Osteocyte (in vitro differentiated cells): Measurements from ENCODE around the gene SERPINI1. TPM values are rescaled to one million over a fixed set of nuclear protein-coding genes. Genes with fewer than 3 reads are reported as not detected.

Experiments
- DNase-seq: peaks from one replicate; pipeline ENCODE4 v3.0.0; 2021; ENCODE audit warnings: mixed read lengths; ENCODE audit not compliant: unreplicated experiment; ENCODE audit errors: extremely low spot score
- H3K27ac Mint-ChIP-seq: one replicate; pipeline ENCODE4 v1.8.0; 2021; ENCODE audit warnings: mild to moderate bottlenecking, mixed read lengths; ENCODE audit not compliant: unreplicated experiment
- H3K27me3 Mint-ChIP-seq: one replicate; pipeline ENCODE4 v1.8.0; 2021; ENCODE audit warnings: mixed read lengths; ENCODE audit not compliant: unreplicated experiment
- H3K36me3 Mint-ChIP-seq: one replicate; pipeline ENCODE4 v1.8.0; 2021; ENCODE audit warnings: mixed read lengths; ENCODE audit not compliant: unreplicated experiment
- H3K4me1 Mint-ChIP-seq: one replicate; pipeline ENCODE4 v1.8.0; 2021; ENCODE audit warnings: mixed read lengths; ENCODE audit not compliant: unreplicated experiment
- H3K4me3 Mint-ChIP-seq: one replicate; pipeline ENCODE4 v1.8.0; 2021; ENCODE audit warnings: mild to moderate bottlenecking, moderate library complexity, mixed read lengths; ENCODE audit not compliant: unreplicated experiment
- H3K9me3 Mint-ChIP-seq: one replicate; pipeline ENCODE4 v1.8.0; 2021; ENCODE audit warnings: mixed read lengths; ENCODE audit not compliant: unreplicated experiment
- CTCF ChIP-seq: fragments of 200-600 bp; sonication (generic); IDR thresholded peaks from 2 replicates; pipeline ENCODE4 v1.5.0; 2021; ENCODE audit warnings: antibody characterized with exemption, mild to moderate bottlenecking, moderate library complexity
- total RNA-seq: library from RNA; stranded (reverse); gene quantifications from 2 replicates; pipeline ENCODE4 v1.2.1, GENCODE V29; 2021

Gene SERPINI1
- total RNA-seq, 1 donor from 2014 or later = 0.35 TPM

DNA sequence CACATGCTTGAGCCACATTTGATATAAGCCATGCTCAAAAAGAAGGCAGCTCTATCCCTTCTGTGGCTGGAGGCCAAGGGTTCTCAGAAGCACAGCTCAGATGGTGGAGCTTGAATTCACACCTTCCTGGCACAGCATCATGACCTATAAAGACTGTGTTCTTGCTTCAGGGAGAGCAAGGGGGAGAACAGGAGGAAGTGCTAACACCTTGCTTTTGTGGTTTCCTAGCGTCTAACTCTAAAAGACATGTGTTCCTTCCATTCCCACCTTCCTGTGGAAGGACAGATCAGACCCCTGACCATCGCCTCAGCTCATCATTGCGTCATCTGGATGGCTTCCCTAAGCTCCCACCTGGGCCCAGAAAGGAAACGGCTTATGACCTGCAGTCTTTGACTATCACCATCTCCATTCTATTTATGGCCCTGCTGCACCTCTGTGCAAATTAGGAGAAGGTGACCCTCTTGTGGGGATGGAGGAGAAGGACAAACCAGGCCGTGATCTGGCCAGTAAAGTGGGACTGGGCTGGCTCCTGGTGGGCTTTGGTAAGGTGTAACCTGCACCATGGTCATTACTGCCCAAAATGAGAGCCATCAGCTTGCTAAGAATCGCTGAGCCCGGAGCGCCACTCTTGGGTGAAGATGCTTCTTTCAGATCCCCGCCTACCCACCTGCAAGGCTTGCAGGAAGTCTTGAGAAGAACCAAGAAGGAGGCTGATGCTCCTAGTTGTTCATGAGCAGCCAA is 128.5 kb downstream of the SERPINI1 start:
- H3K27me3 Mint-ChIP-seq = peaks cover 3% of the 10 kb centered on the region
- H3K4me3 Mint-ChIP-seq = no peak overlapping the region
- no peaks in the 10 kb centered on the region for H3K9me3 Mint-ChIP-seq
- H3K27ac Mint-ChIP-seq = no peak overlapping the region
- no peak for TF ChIP-seq CTCF
- no peaks in the 10 kb centered on the region for H3K36me3 Mint-ChIP-seq
- no peak for DNase-seq
- H3K4me1 Mint-ChIP-seq = no peaks in the 10 kb centered on the region

- Mint-ChIP-seq H3K9me3 (no peaks in the 10 kb centered on the region), H3K36me3 (no peaks in the 10 kb centered on the region), H3K4me3 (no peak overlapping the region), H3K27me3 (peaks cover 3% of the 10 kb centered on the region), H3K27ac (no peak overlapping the region), H3K4me1 (no peaks in the 10 kb centered on the region)
- TF ChIP-seq CTCF = no peak
- no peak for DNase-seq
These were observed 129.0 kb downstream of the SERPINI1 start for GRCh38 chr3:167864552-167864874.

GRCh38 chr3:167866331-167866730 is 130.8 kb downstream of the SERPINI1 start:
- Mint-ChIP-seq H3K27ac (no peak overlapping the region), H3K27me3 (peaks cover 5% of the 10 kb centered on the region), H3K4me1 (no peaks in the 10 kb centered on the region), H3K9me3 (no peaks in the 10 kb centered on the region), H3K4me3 (no peak overlapping the region), H3K36me3 (no peaks in the 10 kb centered on the region)
- TF ChIP-seq CTCF = no peak
- no peak for DNase-seq

GRCh38 chr3:167867981-167868380 is 132.5 kb downstream of the SERPINI1 start:
- TF ChIP-seq CTCF = no peak
- Mint-ChIP-seq H3K4me3 (no peak overlapping the region), H3K27me3 (peaks cover 5% of the 10 kb centered on the region), H3K4me1 (no peaks in the 10 kb centered on the region), H3K9me3 (no peaks in the 10 kb centered on the region), H3K36me3 (no peaks in the 10 kb centered on the region), H3K27ac (no peak overlapping the region)
- DNase-seq = no peak

GRCh38 chr3:167870181-167870580 is 134.7 kb downstream of the SERPINI1 start:
- no peak for TF ChIP-seq CTCF
- Mint-ChIP-seq H3K36me3 (no peaks in the 10 kb centered on the region), H3K4me1 (no peaks in the 10 kb centered on the region), H3K27me3 (peaks cover 12% of the 10 kb centered on the region), H3K27ac (no peak overlapping the region), H3K9me3 (no peaks in the 10 kb centered on the region), H3K4me3 (no peak overlapping the region)
- no peak for DNase-seq
